Gastrocnemius medialis (tissue), 4 donors: ENCODE results near the gene GABRA5. TPM values are rescaled to one million over a fixed set of nuclear protein-coding genes. Genes with fewer than 3 reads are reported as not detected.

Experiments
- ATAC-seq, 2 donors: fragments of 150-250 bp; one replicate each; pipeline ENCODE4 v1.9.1; 2016
- DNase-seq, 2 donors: peaks; one replicate each; pipeline ENCODE4 v3.0.0-alpha.2; 2019
- H3K27ac ChIP-seq, 4 donors: fragments of 200-600 bp; sonication (generic); 1 replicate in 1 of 4; 2 replicates in 3 of 4; pipeline ENCODE4 v1.5.1; 2016 to 2018; ENCODE audit warnings: mild to moderate bottlenecking in 2 of 4, moderate library complexity in 1 of 4
- H3K27me3 ChIP-seq, 3 donors: fragments of 200-600 bp; sonication (generic) in 2 of 3; 1 replicate in 1 of 3; 2 replicates in 2 of 3; pipeline versions ENCODE4 v1.5.1 to v1.6.0; 2016 to 2019; ENCODE audit warnings: mild to moderate bottlenecking in 1 of 3, moderate library complexity in 1 of 3
- H3K36me3 ChIP-seq, 2 donors: fragments of 200-600 bp; sonication (generic) in 1 of 2; one replicate each; pipeline ENCODE4 v1.5.1; 2017 to 2018
- H3K4me1 ChIP-seq, 2 donors: fragments of 200-600 bp; sonication (generic) in 1 of 2; one replicate each; pipeline ENCODE4 v1.5.1; 2016 to 2017; ENCODE audit warnings: mild to moderate bottlenecking in 2 of 2
- H3K4me3 ChIP-seq, 4 donors: fragments of 200-600 bp; sonication (generic) in 3 of 4; 1 replicate in 1 of 4; 2 replicates in 3 of 4; pipeline ENCODE4 v1.5.1; 2016 to 2019; ENCODE audit warnings: mild to moderate bottlenecking in 2 of 4
- H3K9me3 ChIP-seq, 3 donors: fragments of 200-600 bp; sonication (generic) in 2 of 3; 1 replicate in 1 of 3; 2 replicates in 2 of 3; pipeline ENCODE4 v1.5.1; 2016 to 2019
- POLR2A ChIP-seq, 2 donors: fragments of 450-650 bp; IDR thresholded peaks; one replicate each; pipeline ENCODE4 v1.6.1; 2017; ENCODE audit warnings: antibody characterized with exemption in 2 of 2, mild to moderate bottlenecking in 2 of 2, moderate library complexity in 2 of 2
- in situ Hi-C, 4 donors: fragments of 200-750 bp; cut with MboI; loops; one replicate each; pipeline versions ENCODE4 v1.15.0 to v1.8.0; 2017; ENCODE audit warnings: low sequenced_read_pairs in 4 of 4
- intact Hi-C: fragments of 100-400 bp; cut with DNase I; formaldehyde crosslinking; loops from one replicate; pipeline ENCODE4 v1.15.1; 2023; ENCODE audit warnings: low total_unique reads
- total RNA-seq, 4 donors: library from RNA; depleted of rRNA; stranded (reverse); fragments of >200 nt; gene quantifications; one replicate each; pipeline versions ENCODE4 v1.1.0 to v1.2.3, GENCODE V29; 2016
- TF ChIP-seq, protein P1 (sequence below), 5 experiments: fragments of 450-650 bp in 3 of 5; fragments of 200-600 bp in 2 of 5; sonication (generic) in 2 of 5; IDR thresholded peaks in 4 of 5; conservative IDR thresholded peaks in 1 of 5; 1 replicate in 4 of 5; 2 replicates in 1 of 5; pipeline ENCODE4 v1.5.1; 2016 to 2019; ENCODE audit warnings: antibody characterized with exemption in 5 of 5, mild to moderate bottlenecking in 3 of 5, moderate library complexity in 3 of 5

The GABRA5 gene
- total RNA-seq, 4 donors from 2014 or later, result not detected

DNA sequence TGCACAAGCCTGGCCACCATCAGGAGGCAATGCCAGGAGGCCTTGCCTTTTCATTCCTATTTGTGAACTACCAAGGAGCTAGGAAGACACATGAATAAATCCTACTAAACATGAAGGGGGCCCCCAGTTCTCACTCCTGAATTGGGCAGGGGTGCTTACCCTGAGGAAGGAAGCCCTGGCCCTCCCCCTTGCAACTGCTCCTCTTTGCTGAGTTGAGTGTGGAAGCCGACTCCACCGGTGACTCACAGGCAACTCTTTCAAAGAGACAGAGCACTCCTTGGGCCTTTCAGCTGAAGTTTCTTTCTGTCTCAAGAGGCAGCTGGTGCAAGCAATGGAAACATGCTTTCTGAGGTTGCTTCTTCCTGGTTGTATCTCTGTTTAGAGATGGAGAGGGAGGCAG is 105.8 kb downstream of the GABRA5 start:
- Histone ChIP-seq H3K36me3 (no peaks in the 10 kb centered on the region), H3K27me3 (peaks cover 0 to 10% (median 0%) of the 10 kb centered on the region in 3 donors), H3K9me3 (no peaks in the 10 kb centered on the region), H3K27ac (no peak overlapping the region), H3K4me3 (no peak overlapping the region), H3K4me1 (no peaks in the 10 kb centered on the region)
- DNase-seq (no peak), ATAC-seq (no peak)
- in situ Hi-C loops, result no loop called here
- TF ChIP-seq, protein P1, sequence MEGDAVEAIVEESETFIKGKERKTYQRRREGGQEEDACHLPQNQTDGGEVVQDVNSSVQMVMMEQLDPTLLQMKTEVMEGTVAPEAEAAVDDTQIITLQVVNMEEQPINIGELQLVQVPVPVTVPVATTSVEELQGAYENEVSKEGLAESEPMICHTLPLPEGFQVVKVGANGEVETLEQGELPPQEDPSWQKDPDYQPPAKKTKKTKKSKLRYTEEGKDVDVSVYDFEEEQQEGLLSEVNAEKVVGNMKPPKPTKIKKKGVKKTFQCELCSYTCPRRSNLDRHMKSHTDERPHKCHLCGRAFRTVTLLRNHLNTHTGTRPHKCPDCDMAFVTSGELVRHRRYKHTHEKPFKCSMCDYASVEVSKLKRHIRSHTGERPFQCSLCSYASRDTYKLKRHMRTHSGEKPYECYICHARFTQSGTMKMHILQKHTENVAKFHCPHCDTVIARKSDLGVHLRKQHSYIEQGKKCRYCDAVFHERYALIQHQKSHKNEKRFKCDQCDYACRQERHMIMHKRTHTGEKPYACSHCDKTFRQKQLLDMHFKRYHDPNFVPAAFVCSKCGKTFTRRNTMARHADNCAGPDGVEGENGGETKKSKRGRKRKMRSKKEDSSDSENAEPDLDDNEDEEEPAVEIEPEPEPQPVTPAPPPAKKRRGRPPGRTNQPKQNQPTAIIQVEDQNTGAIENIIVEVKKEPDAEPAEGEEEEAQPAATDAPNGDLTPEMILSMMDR (IDR thresholded peaks at IDR 0.05 in 4 of 5, conservative IDR thresholded peaks at IDR 0.05 in 1 of 5), result no peak
- TF ChIP-seq POLR2A (IDR thresholded peaks at IDR 0.05), result no peak
- intact Hi-C loops, result no loop called here

DNA sequence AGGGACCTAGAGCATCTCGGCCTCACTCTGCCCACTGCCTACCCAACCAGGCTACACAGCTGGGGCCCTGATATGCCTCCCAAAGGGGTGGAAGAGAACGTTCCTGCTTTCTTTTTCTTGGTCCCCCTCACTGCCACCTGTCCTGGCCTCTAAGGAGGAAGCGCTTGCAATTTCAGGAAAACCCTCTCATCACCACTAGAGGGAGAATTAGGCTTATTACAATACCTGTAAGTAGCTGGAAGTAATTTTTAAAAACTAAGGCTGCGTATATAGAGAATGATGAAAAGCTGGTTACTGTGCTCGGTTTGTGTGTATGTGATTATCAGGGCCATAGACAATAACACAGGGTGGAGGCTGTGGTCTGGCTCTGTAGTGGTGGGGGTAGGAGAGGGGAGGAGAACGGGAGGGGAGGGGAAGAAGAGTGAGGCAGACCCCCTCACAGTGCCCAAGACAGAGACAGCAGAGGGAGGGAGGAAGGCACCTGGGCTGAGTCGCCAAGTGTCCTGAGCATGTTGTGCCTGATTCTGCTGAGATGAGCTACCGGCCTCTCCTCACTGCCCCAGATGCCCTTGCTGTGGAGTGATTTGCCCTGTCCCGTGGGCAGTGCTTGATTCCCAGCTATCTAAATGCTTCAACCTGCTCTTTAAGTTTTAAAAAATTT is 107.4 kb downstream of the GABRA5 start:
- Histone ChIP-seq H3K27ac (no peak overlapping the region), H3K9me3 (no peaks in the 10 kb centered on the region), H3K4me1 (no peaks in the 10 kb centered on the region), H3K36me3 (no peaks in the 10 kb centered on the region), H3K4me3 (no peak overlapping the region), H3K27me3 (peaks cover 0 to 10% (median 0%) of the 10 kb centered on the region in 3 donors)
- in situ Hi-C loops, result no loop called here
- TF ChIP-seq, protein P1 (IDR thresholded peaks at IDR 0.05 in 4 of 5, conservative IDR thresholded peaks at IDR 0.05 in 1 of 5), result no peak
- no peak for TF ChIP-seq POLR2A (IDR thresholded peaks at IDR 0.05)
- DNase-seq (no peak), ATAC-seq (no peak)
- intact Hi-C loops, result no loop called here

GRCh38 chr15:26981492-26981891 is 114.6 kb downstream of the GABRA5 start:
- Histone ChIP-seq H3K4me3 (no peak overlapping the region), H3K4me1 (no peaks in the 10 kb centered on the region), H3K9me3 (no peaks in the 10 kb centered on the region), H3K27ac (no peak overlapping the region), H3K36me3 (no peaks in the 10 kb centered on the region), H3K27me3 (no peaks in the 10 kb centered on the region)
- ATAC-seq (no peak), DNase-seq (no peak)
- in situ Hi-C loops, result no loop called here
- TF ChIP-seq, protein P1 (IDR thresholded peaks at IDR 0.05 in 4 of 5, conservative IDR thresholded peaks at IDR 0.05 in 1 of 5), result no peak
- no peak for TF ChIP-seq POLR2A (IDR thresholded peaks at IDR 0.05)
- intact Hi-C loops, result no loop called here

DNA sequence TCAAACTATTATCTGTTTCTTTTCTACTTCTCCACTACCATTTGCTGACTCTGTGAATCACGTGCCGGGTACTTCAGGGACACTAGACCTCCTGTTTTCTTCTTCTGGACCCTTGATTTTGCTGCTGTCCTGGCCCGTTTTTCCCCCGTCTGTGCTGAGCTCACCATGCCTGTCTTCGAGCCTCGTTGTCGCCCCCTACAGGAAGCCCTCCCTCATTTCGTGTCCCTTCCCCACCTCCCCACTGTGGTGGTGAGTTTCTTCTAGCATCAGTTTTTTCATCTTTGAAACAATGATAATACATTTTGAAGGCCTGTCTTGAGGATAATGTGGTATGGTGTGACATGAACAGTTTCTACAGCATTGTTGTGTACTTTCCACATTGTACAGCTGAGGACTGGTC is 117.0 kb downstream of the GABRA5 start:
- Histone ChIP-seq H3K4me3 (no peak overlapping the region), H3K36me3 (no peaks in the 10 kb centered on the region), H3K4me1 (no peaks in the 10 kb centered on the region), H3K27me3 (no peaks in the 10 kb centered on the region), H3K9me3 (no peaks in the 10 kb centered on the region), H3K27ac (no peak overlapping the region)
- in situ Hi-C loops (no loop called here), intact Hi-C loops (no loop called here)
- TF ChIP-seq, protein P1 (IDR thresholded peaks at IDR 0.05 in 4 of 5, conservative IDR thresholded peaks at IDR 0.05 in 1 of 5), result no peak
- no peak for TF ChIP-seq POLR2A (IDR thresholded peaks at IDR 0.05)
- ATAC-seq (no peak), DNase-seq (no peak)

DNA sequence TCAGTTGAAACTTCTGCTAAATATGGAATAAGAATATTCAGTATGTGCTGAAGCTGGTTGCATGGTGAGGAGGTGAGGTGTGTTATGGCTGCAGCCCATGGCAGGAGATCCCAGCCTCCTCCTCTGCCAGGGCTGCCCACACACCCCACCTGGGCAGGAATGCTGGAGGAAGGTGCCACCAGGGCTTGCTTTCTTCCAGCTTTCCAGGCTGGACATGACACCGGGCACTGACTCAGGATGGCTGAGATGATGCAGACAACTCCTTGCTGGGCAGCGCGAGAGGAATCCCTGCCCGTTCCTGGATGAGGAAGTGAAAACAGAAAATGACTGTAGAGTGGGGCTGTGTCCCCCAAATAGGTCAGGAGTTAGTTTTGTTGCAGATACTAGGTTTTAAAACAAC is 118.2 kb downstream of the GABRA5 start:
- ATAC-seq, result no peak

More for the DNA sequence above, 118.2 kb downstream of the GABRA5 start:
- intact Hi-C loops (no loop called here), in situ Hi-C loops (no loop called here)
- DNase-seq, result no peak
- Histone ChIP-seq H3K27ac (no peak overlapping the region), H3K4me1 (no peaks in the 10 kb centered on the region), H3K36me3 (no peaks in the 10 kb centered on the region), H3K4me3 (no peak overlapping the region), H3K9me3 (no peaks in the 10 kb centered on the region), H3K27me3 (no peaks in the 10 kb centered on the region)
- TF ChIP-seq, protein P1 (IDR thresholded peaks at IDR 0.05 in 4 of 5, conservative IDR thresholded peaks at IDR 0.05 in 1 of 5), result no peak
- no peak for TF ChIP-seq POLR2A (IDR thresholded peaks at IDR 0.05)
